ENCODE results near the gene CHORDC1. TPM values are rescaled to one million over a fixed set of nuclear protein-coding genes. Genes with fewer than 3 reads are reported as not detected.
A peak's percentile ranks its signal among the peaks of the same experiment; 100 is the strongest.

Gene CHORDC1
- total RNA-seq, 1 donor from 2014 or later: 15.1 TPM

DNA sequence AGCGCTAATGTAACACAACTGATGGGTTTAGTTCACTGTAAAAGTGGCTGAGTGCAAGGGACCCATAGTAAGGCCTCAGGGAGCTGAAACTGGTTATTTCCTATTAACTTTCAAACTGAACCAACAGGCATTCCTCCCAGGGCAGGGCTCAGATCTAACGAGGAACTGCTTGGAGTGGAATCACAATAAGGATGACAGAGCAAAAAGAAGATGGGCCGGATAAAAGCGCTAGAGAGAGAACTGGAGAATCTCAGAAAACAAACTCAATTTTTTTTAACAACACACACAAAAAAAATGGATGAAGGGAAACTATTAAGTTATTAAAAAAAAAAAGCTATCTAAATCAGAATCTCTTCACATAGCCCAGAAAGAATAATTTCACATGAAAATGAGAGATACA is 14.2 kb upstream of the CHORDC1 start:
- no peak for DNase-seq (ENCODE audit: low spot score in 2 of 2)
- H3K9me3 ChIP-seq: no peaks in the 10 kb centered on the region
- intact Hi-C loops (cut with DNase I): no loop called here
- no peaks in the 10 kb centered on the region for H3K27me3 ChIP-seq
- no peak overlapping the region for H3K4me3 ChIP-seq
- no peak overlapping the region for H3K27ac ChIP-seq
- no peaks in the 10 kb centered on the region for H3K36me3 ChIP-seq
- TF ChIP-seq, protein P1, sequence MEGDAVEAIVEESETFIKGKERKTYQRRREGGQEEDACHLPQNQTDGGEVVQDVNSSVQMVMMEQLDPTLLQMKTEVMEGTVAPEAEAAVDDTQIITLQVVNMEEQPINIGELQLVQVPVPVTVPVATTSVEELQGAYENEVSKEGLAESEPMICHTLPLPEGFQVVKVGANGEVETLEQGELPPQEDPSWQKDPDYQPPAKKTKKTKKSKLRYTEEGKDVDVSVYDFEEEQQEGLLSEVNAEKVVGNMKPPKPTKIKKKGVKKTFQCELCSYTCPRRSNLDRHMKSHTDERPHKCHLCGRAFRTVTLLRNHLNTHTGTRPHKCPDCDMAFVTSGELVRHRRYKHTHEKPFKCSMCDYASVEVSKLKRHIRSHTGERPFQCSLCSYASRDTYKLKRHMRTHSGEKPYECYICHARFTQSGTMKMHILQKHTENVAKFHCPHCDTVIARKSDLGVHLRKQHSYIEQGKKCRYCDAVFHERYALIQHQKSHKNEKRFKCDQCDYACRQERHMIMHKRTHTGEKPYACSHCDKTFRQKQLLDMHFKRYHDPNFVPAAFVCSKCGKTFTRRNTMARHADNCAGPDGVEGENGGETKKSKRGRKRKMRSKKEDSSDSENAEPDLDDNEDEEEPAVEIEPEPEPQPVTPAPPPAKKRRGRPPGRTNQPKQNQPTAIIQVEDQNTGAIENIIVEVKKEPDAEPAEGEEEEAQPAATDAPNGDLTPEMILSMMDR (IDR thresholded peaks at IDR 0.05): no peak
- no peaks in the 10 kb centered on the region for H3K4me1 ChIP-seq

DNA sequence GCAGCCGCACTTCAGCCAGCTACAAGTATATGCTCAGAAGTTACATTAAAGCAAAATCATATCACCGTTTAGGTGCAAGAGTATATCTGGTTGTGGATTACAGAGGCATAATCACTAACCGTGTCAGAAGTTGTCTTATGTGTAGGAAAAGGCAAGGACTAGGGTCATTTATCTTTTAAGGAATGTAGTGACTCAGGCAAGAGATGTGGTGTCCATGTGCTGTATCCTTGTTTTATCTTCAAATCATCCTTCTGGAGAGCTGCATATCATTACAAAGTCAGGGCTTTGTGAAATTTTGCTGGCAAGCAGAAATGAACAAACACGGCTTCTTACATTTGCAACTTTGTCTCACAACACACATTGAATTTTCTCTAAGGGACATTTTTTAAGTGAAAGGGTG is 12.7 kb upstream of the CHORDC1 start:
- TF ChIP-seq, protein P1 (IDR thresholded peaks at IDR 0.05): no peak

DNA sequence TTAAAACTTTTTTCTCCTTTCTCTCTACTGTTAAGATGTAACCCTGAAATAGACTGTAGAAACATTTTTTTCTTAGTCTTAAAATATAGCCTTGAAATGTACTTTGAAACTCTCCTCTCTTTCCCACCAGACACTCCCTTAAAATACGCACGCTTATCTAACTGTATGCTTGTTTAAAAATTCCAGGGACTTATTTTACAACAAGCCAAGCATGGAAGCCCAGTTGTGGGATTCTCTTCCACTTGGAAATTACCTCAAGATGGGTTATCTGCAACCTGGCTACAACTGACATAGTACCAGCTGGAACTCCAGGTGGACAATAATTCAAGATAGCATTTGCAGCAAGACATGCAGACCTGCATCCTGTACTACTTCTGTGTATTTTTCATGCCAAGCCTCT is 12.1 kb upstream of the CHORDC1 start:
- peak overlapping the region in 1 of 2 donors; percentile 28 for H3K27ac ChIP-seq
- H3K27me3 ChIP-seq: no peaks in the 10 kb centered on the region
- no peaks in the 10 kb centered on the region for H3K36me3 ChIP-seq
- intact Hi-C loops (cut with DNase I): no loop called here
- H3K4me3 ChIP-seq: no peak overlapping the region
- no peak for DNase-seq (ENCODE audit: low spot score in 2 of 2)
- H3K4me1 ChIP-seq: no peaks in the 10 kb centered on the region
- no peaks in the 10 kb centered on the region for H3K9me3 ChIP-seq
- TF ChIP-seq, protein P1 (IDR thresholded peaks at IDR 0.05): no peak

More for the DNA sequence above, 12.7 kb upstream of the CHORDC1 start:
- intact Hi-C loops (cut with DNase I): no loop called here
- Histone ChIP-seq H3K36me3 (no peaks in the 10 kb centered on the region), H3K4me1 (no peaks in the 10 kb centered on the region), H3K27ac (no peak overlapping the region), H3K9me3 (no peaks in the 10 kb centered on the region), H3K27me3 (no peaks in the 10 kb centered on the region), H3K4me3 (no peak overlapping the region)
- DNase-seq (ENCODE audit: low spot score in 2 of 2): no peak

DNA sequence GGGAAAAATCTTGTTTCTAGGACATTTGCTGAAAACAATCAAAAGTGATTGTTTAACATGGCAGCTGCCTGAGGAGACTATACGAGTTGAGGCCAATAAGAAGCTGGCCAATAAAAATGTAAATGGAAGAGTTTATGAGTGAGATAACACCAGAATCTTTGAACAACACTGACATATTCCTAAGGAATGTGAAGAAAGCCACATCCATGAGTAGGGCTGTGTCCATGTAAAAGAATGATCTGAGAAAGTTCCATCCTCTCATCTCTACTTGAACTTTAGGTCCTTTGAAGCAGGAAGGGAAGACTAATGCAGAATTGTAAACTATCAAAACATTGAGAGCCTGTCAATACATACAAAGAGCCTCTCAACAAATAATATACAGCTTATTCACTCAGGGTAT is 6.9 kb upstream of the CHORDC1 start:
- Histone ChIP-seq H3K9me3 (no peaks in the 10 kb centered on the region), H3K27ac (no peak overlapping the region), H3K36me3 (no peaks in the 10 kb centered on the region), H3K27me3 (no peaks in the 10 kb centered on the region), H3K4me1 (no peaks in the 10 kb centered on the region), H3K4me3 (no peak overlapping the region)
- TF ChIP-seq, protein P1 (IDR thresholded peaks at IDR 0.05): no peak
- DNase-seq (ENCODE audit: low spot score in 2 of 2): no peak
- intact Hi-C loops (cut with DNase I): no loop called here

DNA sequence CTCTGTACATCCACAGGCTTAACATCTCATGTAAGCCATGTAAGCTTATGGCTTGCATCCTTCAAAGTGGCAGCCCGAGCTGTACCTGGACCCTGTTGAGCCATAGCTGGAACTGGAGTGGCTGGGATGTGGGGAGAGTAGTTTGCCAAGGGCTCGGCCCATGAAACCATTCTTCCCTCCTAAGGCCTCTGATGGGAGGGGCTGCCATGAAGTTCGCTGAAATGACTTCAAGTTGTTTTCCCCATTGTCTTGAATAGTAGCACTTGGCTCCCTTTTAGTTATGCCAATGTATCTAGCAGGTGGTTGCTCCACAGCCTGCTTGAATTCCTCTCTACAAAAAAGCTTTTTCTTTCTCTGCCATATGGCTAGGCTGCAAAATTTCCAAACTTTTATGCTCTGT is 5.2 kb upstream of the CHORDC1 start:
- DNase-seq (ENCODE audit: low spot score in 2 of 2): no peak
- TF ChIP-seq, protein P1 (IDR thresholded peaks at IDR 0.05): no peak
- no peaks in the 10 kb centered on the region for H3K9me3 ChIP-seq
- H3K4me1 ChIP-seq: no peaks in the 10 kb centered on the region
- H3K27ac ChIP-seq: no peak overlapping the region
- no peaks in the 10 kb centered on the region for H3K36me3 ChIP-seq
- intact Hi-C loops (cut with DNase I): no loop called here
- H3K4me3 ChIP-seq: no peak overlapping the region
- H3K27me3 ChIP-seq: no peaks in the 10 kb centered on the region

DNA sequence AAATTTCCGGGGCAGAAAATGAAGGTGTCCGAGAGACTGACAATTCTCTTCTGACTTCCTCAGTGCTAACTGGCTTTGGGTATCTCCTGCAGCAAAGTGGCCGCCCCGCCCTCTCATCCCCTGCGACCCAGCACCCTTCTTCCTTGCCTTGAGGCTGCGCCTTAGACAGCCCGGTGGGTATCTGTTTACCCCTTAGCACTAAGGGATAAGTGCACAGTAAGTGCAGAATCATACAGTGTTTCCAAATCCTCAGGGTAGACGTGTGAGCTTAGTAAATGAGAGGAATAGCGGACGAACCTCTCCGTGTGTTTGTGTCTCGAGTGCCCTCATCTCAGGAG is 368 bp upstream of the CHORDC1 start:
- TF ChIP-seq, protein P1 (IDR thresholded peaks at IDR 0.05): no peak
- Histone ChIP-seq H3K9me3 (no peaks in the 10 kb centered on the region), H3K4me3 (peak overlapping the region; percentile 81 to 96), H3K36me3 (no peaks in the 10 kb centered on the region), H3K4me1 (peaks cover 3 to 11% of the 10 kb centered on the region in 2 donors), H3K27ac (peak overlapping the region; percentile 91 to 95), H3K27me3 (no peaks in the 10 kb centered on the region)
- DNase-seq (ENCODE audit: low spot score in 2 of 2): no peak
- intact Hi-C loops (cut with DNase I): no loop called here
